ENCODE measurements around the gene ESAM. TPM values are rescaled to one million over a fixed set of nuclear protein-coding genes. Genes with fewer than 3 reads are reported as not detected.

ESAM gene
- total and polyA plus RNA-seq, 7 donors, result 2.3 to 14.9 (median 6.2) TPM

- H3K27ac ChIP-seq, result no peak overlapping the region
- peaks cover 0 to 7% (median 0%) of the 10 kb centered on the region in 4 donors for H3K4me1 ChIP-seq
- 48 to 60% methylated on average over 10 of the region's 10 CpGs for WGBS, 2 donors
- H3K9me3 ChIP-seq, result no peaks in the 10 kb centered on the region
- no peak for TF ChIP-seq POLR2AphosphoS5 (IDR thresholded peaks at IDR 0.05)
- H3K36me3 ChIP-seq, result no peaks in the 10 kb centered on the region
- intact Hi-C loops (cut with DNase I), result loop anchor here (10.0 kb wide), 1 partner anchor 202 kb away; the partner anchor contains the start of gene CCDC15
- no peak overlapping the region for H3K4me3 ChIP-seq
- no peak for DNase-seq
- peaks cover 11 to 93% (median 68%) of the 10 kb centered on the region in 3 donors for H3K27me3 ChIP-seq
These were observed 9.5 kb downstream of the ESAM start for GRCh38 chr11:124752471-124753102.

- H3K27ac ChIP-seq, result no peak within 1 kb of the TSS
- TF ChIP-seq POLR2A (IDR thresholded peaks at IDR 0.05) (no peak), CTCF (IDR thresholded peaks at IDR 0.05) (no peak), EP300 (IDR thresholded peaks at IDR 0.05) (no peak), POLR2AphosphoS5 (IDR thresholded peaks at IDR 0.05) (no peak)
- WGBS, 2 donors, result 9 to 59% methylated on average over 42 of the region's 42 CpGs
- DNase-seq, result no peak
- no peaks in the 10 kb centered on the region for H3K9me3 ChIP-seq
- peak within 1 kb of the TSS in 1 of 4 donors; percentile 3 for H3K4me3 ChIP-seq
- peaks cover 0 to 11% (median 3%) of the 10 kb centered on the region in 4 donors for H3K4me1 ChIP-seq
- no peaks in the 10 kb centered on the region for H3K36me3 ChIP-seq
- intact Hi-C loops (cut with DNase I), result loop anchor here (10.0 kb wide), 1 partner anchor 203 kb away; the partner anchor contains the start of gene CCDC15
- H3K27me3 ChIP-seq, result peaks cover 15 to 93% (median 68%) of the 10 kb centered on the region in 3 donors
These were observed 10.2 kb downstream of the ESAM start, which contains the start of gene VSIG2 for GRCh38 chr11:124751741-124752470. Gene VSIG2, minus strand, starts transcription at chr11:124752255. Its CDS starts 118 bp downstream, at chr11:124752137.

GRCh38 chr11:124751391-124751740 is 10.7 kb downstream of the ESAM start:
- Histone ChIP-seq H3K4me3 (peak overlapping the region in 1 of 4 donors; percentile 3), H3K27ac (no peak overlapping the region), H3K4me1 (peaks cover 0 to 17% (median 9%) of the 10 kb centered on the region in 4 donors), H3K27me3 (peaks cover 13 to 93% (median 68%) of the 10 kb centered on the region in 3 donors), H3K9me3 (no peaks in the 10 kb centered on the region), H3K36me3 (no peaks in the 10 kb centered on the region)
- intact Hi-C loops (cut with DNase I), result loop anchor here (10.0 kb wide), 1 partner anchor 203 kb away; the partner anchor contains the start of gene CCDC15
- no peak for DNase-seq
- 36 to 70% methylated on average over 11 of the region's 11 CpGs for WGBS, 2 donors
- no peak for TF ChIP-seq POLR2AphosphoS5 (IDR thresholded peaks at IDR 0.05)
- no peak for TF ChIP-seq CTCF (IDR thresholded peaks at IDR 0.05)
- TF ChIP-seq EP300 (IDR thresholded peaks at IDR 0.05), result no peak
- no peak for TF ChIP-seq POLR2A (IDR thresholded peaks at IDR 0.05)

- intact Hi-C loops (cut with DNase I), result loop anchor here (10.0 kb wide), 1 partner anchor 205 kb away; the partner anchor contains the start of gene CCDC15
- H3K27ac ChIP-seq, result no peak overlapping the region
These were observed 12.2 kb downstream of the ESAM start for GRCh38 chr11:124749912-124750311.

More at GRCh38 chr11:124749912-124750311, 12.2 kb downstream of the ESAM start:
- Histone ChIP-seq H3K4me3 (no peak overlapping the region), H3K4me1 (peaks cover 0 to 30% (median 21%) of the 10 kb centered on the region in 4 donors), H3K36me3 (no peaks in the 10 kb centered on the region), H3K9me3 (no peaks in the 10 kb centered on the region), H3K27me3 (peaks cover 24 to 97% (median 75%) of the 10 kb centered on the region in 3 donors)
- TF ChIP-seq POLR2AphosphoS5 (IDR thresholded peaks at IDR 0.05), result no peak
- no peak for TF ChIP-seq EP300 (IDR thresholded peaks at IDR 0.05)
- no peak for TF ChIP-seq POLR2A (IDR thresholded peaks at IDR 0.05)
- no peak for TF ChIP-seq CTCF (IDR thresholded peaks at IDR 0.05)
- no peak for DNase-seq
- WGBS, 2 donors, result 70 to 77% methylated on average over 1 of the region's 1 CpG
